HepG2 (cell line): ENCODE measurements around the gene INO80B. TPM values are rescaled to one million over a fixed set of nuclear protein-coding genes. Genes with fewer than 3 reads are reported as not detected.

Experiments used
- DZIP1 ChIP-seq: sonication (generic); formaldehyde crosslinking; IDR thresholded peaks from 2 replicates; pipeline ENCODE4 v1.5.0; 2020; ENCODE audit warnings: mild to moderate bottlenecking, missing genetic modification reagents
- ETS1 ChIP-seq: sonication (generic); formaldehyde crosslinking; IDR thresholded peaks from 2 replicates; pipeline ENCODE4 v1.4.0; 2020; ENCODE audit warnings: missing genetic modification reagents
- GZF1 ChIP-seq: sonication (generic); formaldehyde crosslinking; IDR thresholded peaks from 2 replicates; pipeline ENCODE4 v1.5.1; 2020; ENCODE audit warnings: mild to moderate bottlenecking, missing genetic modification reagents
- HOXA9 ChIP-seq: sonication (generic); formaldehyde crosslinking; IDR thresholded peaks from 2 replicates; pipeline ENCODE4 v1.8.1; 2022; ENCODE audit warnings: missing genetic modification reagents, mild to moderate bottlenecking, moderate library complexity, borderline replicate concordance
- JDP2 ChIP-seq: sonication (generic); formaldehyde crosslinking; IDR thresholded peaks from 2 replicates; pipeline ENCODE4 v1.8.1; 2022; ENCODE audit warnings: missing genetic modification reagents, borderline replicate concordance
- JUNB ChIP-seq: sonication (generic); formaldehyde crosslinking; IDR thresholded peaks from 2 replicates; pipeline ENCODE4 v1.8.0; 2022; ENCODE audit warnings: missing genetic modification reagents, mild to moderate bottlenecking, borderline replicate concordance
- ONECUT2 ChIP-seq: sonication (generic); formaldehyde crosslinking; IDR thresholded peaks from 2 replicates; pipeline ENCODE4 v1.4.0; 2020; ENCODE audit warnings: missing genetic modification reagents
- SOX13 ChIP-seq, 3 experiments: fragments of 450-650 bp in 1 of 3; sonication (generic) in 1 of 3; formaldehyde crosslinking in 1 of 3; IDR thresholded peaks in 2 of 3; conservative IDR thresholded peaks in 1 of 3; 2 replicates each; pipeline versions ENCODE4 v1.5.0 to v1.6.1; 2016 to 2020; ENCODE audit warnings: antibody characterized with exemption in 1 of 3, mild to moderate bottlenecking in 1 of 3, missing compliant biosample characterization in 1 of 3, missing genetic modification reagents in 1 of 3, moderate library complexity in 1 of 3
- SRF ChIP-seq: IDR thresholded peaks from 2 replicates; pipeline ENCODE4 v1.6.1; 2011; ENCODE audit warnings: mild to moderate bottlenecking, low read depth, low read length, moderate library complexity
- TAF1 ChIP-seq: sonication (generic); formaldehyde crosslinking; IDR thresholded peaks from 2 replicates; pipeline ENCODE4 v1.4.0; 2020; ENCODE audit warnings: missing genetic modification reagents
- ZNF256 ChIP-seq: sonication (generic); formaldehyde crosslinking; conservative IDR thresholded peaks from 2 replicates; pipeline ENCODE4 v1.4.0; 2020; ENCODE audit warnings: missing genetic modification reagents
- ZNF264 ChIP-seq: sonication (generic); formaldehyde crosslinking; IDR thresholded peaks from 2 replicates; pipeline ENCODE4 v1.4.0; 2020; ENCODE audit warnings: missing genetic modification reagents
- ZNF451 ChIP-seq: sonication (generic); formaldehyde crosslinking; IDR thresholded peaks from 2 replicates; pipeline ENCODE4 v1.5.0; 2020; ENCODE audit warnings: mild to moderate bottlenecking, missing genetic modification reagents
- ZNF747 ChIP-seq: sonication (generic); formaldehyde crosslinking; IDR thresholded peaks from 2 replicates; pipeline ENCODE4 v1.8.1; 2023; ENCODE audit warnings: missing genetic modification reagents, mild to moderate bottlenecking, borderline replicate concordance
- ZNF788 ChIP-seq: sonication (generic); formaldehyde crosslinking; IDR thresholded peaks from 2 replicates; pipeline ENCODE4 v1.5.0; 2020; ENCODE audit warnings: mild to moderate bottlenecking, missing genetic modification reagents, borderline replicate concordance
- ZNF891 ChIP-seq: sonication (generic); formaldehyde crosslinking; IDR thresholded peaks from 2 replicates; pipeline ENCODE4 v1.5.0; 2020; ENCODE audit warnings: mild to moderate bottlenecking, missing genetic modification reagents
- ZSCAN31 ChIP-seq: sonication (generic); formaldehyde crosslinking; IDR thresholded peaks from 2 replicates; pipeline ENCODE4 v1.5.0; 2020; ENCODE audit warnings: low read depth, mild to moderate bottlenecking, missing genetic modification reagents
- polyA plus RNA-seq, 8 experiments: library from polyadenylated mRNA; depleted of rRNA in 3 of 8; stranded (reverse) in 7 of 8; unstranded in 1 of 8; fragments of >200 nt; fragmentation: Illumina TruSeq in 4 of 8; extraction: Trizol in 4 of 8; gene quantifications; 2 replicates each; pipeline versions ENCODE4 v1.2.1 to v1.2.3, GENCODE V29; 2011 to 2016; ENCODE audit warnings: low read depth in 4 of 8, missing spikeins in 1 of 8, mixed read lengths in 1 of 8; ENCODE audit not compliant: insufficient read depth in 1 of 8
- total RNA-seq, 5 experiments: library from RNA; depleted of rRNA; stranded (reverse); fragments of >200 nt; fragmentation: Illumina TruSeq; extraction: Trizol; gene quantifications; 2 replicates each; pipeline ENCODE4 v1.2.3, GENCODE V29; 2016; ENCODE audit warnings: low read depth in 1 of 5
- TF ChIP-seq, protein P1 (sequence below): sonication (generic); formaldehyde crosslinking; IDR thresholded peaks from 2 replicates; pipeline ENCODE4 v1.4.0; 2020; ENCODE audit warnings: mild to moderate bottlenecking, missing genetic modification reagents
- TF ChIP-seq, protein P2 (sequence below): sonication (generic); formaldehyde crosslinking; IDR thresholded peaks from 2 replicates; pipeline ENCODE4 v1.4.0; 2020; ENCODE audit warnings: mild to moderate bottlenecking, low read depth, missing genetic modification reagents
- TF ChIP-seq, protein P3 (sequence below): sonication (generic); formaldehyde crosslinking; IDR thresholded peaks from 2 replicates; pipeline ENCODE4 v1.5.0; 2020; ENCODE audit warnings: missing genetic modification reagents, mild to moderate bottlenecking, borderline replicate concordance
- TF ChIP-seq, protein P4 (sequence below): sonication (generic); formaldehyde crosslinking; IDR thresholded peaks from 2 replicates; pipeline ENCODE4 v1.4.0; 2020; ENCODE audit warnings: missing genetic modification reagents

The INO80B gene
- total and polyA plus RNA-seq, 2 of the 13 experiments (the other 11 are each of a cell fraction or from before 2014, with no cell fraction given) = 6.2 to 14.5 TPM

- TF ChIP-seq, protein P1, sequence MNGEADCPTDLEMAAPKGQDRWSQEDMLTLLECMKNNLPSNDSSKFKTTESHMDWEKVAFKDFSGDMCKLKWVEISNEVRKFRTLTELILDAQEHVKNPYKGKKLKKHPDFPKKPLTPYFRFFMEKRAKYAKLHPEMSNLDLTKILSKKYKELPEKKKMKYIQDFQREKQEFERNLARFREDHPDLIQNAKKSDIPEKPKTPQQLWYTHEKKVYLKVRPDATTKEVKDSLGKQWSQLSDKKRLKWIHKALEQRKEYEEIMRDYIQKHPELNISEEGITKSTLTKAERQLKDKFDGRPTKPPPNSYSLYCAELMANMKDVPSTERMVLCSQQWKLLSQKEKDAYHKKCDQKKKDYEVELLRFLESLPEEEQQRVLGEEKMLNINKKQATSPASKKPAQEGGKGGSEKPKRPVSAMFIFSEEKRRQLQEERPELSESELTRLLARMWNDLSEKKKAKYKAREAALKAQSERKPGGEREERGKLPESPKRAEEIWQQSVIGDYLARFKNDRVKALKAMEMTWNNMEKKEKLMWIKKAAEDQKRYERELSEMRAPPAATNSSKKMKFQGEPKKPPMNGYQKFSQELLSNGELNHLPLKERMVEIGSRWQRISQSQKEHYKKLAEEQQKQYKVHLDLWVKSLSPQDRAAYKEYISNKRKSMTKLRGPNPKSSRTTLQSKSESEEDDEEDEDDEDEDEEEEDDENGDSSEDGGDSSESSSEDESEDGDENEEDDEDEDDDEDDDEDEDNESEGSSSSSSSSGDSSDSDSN (CRISPR knock-in tag) = 0 out of 2 replicates have a peak, but pooled peaks have one; percentile 25
- TF ChIP-seq JUNB (CRISPR knock-in tag) (no peak), ZNF747 (CRISPR knock-in tag) (no peak), ETS1 (no peak), TAF1 (CRISPR knock-in tag) (no peak; the same call in 1 of the 2 replicates), ONECUT2 (CRISPR knock-in tag) (no peak), ZSCAN31 (CRISPR knock-in tag) (0 out of 2 replicates have a peak, but pooled peaks have one; percentile 54), ZNF256 (no peak), JDP2 (CRISPR knock-in tag) (no peak), ZNF264 (no peak), DZIP1 (CRISPR knock-in tag) (no peak), GZF1 (CRISPR knock-in tag) (no peak), HOXA9 (CRISPR knock-in tag) (no peak), SOX13 (IDR thresholded peaks at IDR 0.05) (no peak; the same call in 1 of the 2 replicates), SOX13 (CRISPR knock-in tag; conservative IDR thresholded peaks at IDR 0.05 in 1 of 2, IDR thresholded peaks at IDR 0.05 in 1 of 2) (no peak; a peak in 1 of 4 replicates), ZNF788 (CRISPR knock-in tag) (peak; percentile 65; the same call in 1 of the 2 replicates), ZNF451 (CRISPR knock-in tag) (no peak), ZNF891 (CRISPR knock-in tag) (no peak), SRF (no peak)
- TF ChIP-seq, protein P2, sequence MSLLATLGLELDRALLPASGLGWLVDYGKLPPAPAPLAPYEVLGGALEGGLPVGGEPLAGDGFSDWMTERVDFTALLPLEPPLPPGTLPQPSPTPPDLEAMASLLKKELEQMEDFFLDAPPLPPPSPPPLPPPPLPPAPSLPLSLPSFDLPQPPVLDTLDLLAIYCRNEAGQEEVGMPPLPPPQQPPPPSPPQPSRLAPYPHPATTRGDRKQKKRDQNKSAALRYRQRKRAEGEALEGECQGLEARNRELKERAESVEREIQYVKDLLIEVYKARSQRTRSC (CRISPR knock-in tag) = no peak
- TF ChIP-seq, protein P3, sequence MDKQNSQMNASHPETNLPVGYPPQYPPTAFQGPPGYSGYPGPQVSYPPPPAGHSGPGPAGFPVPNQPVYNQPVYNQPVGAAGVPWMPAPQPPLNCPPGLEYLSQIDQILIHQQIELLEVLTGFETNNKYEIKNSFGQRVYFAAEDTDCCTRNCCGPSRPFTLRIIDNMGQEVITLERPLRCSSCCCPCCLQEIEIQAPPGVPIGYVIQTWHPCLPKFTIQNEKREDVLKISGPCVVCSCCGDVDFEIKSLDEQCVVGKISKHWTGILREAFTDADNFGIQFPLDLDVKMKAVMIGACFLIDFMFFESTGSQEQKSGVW (CRISPR knock-in tag) = no peak
- TF ChIP-seq, protein P4, sequence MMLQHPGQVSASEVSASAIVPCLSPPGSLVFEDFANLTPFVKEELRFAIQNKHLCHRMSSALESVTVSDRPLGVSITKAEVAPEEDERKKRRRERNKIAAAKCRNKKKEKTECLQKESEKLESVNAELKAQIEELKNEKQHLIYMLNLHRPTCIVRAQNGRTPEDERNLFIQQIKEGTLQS (CRISPR knock-in tag) = no peak
Observed at GRCh38 chr2:74413001-74413698, 41.7 kb upstream of the INO80B start (continued).
